Eye (tissue), 1 donor: ENCODE measurements around the gene CSRP2.

Source experiments
- DNase-seq: peaks from one replicate; pipeline ENCODE4 v3.0.0-alpha.2; 2015

The CSRP2 gene

DNA sequence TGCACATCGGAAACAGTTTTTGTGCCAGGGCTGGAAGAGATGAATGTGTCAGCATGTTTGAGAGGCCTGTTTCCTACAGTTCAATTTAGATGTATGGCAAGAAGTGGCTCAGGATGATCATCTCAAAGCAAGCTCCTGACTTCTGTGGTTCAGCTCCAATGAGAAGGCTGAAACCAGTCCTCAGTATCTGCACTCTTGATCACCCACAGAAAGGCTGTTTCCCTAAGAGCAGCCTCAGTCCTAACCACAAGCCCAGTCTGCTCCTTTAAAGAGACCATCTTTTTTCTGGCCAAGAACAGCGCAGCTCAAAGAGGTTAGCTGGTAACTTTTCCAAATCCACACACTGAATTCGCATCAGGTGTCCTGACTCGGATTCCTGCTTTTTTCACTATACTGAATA, 19.2 kb downstream of the CSRP2 start:
- no peak for DNase-seq

DNA sequence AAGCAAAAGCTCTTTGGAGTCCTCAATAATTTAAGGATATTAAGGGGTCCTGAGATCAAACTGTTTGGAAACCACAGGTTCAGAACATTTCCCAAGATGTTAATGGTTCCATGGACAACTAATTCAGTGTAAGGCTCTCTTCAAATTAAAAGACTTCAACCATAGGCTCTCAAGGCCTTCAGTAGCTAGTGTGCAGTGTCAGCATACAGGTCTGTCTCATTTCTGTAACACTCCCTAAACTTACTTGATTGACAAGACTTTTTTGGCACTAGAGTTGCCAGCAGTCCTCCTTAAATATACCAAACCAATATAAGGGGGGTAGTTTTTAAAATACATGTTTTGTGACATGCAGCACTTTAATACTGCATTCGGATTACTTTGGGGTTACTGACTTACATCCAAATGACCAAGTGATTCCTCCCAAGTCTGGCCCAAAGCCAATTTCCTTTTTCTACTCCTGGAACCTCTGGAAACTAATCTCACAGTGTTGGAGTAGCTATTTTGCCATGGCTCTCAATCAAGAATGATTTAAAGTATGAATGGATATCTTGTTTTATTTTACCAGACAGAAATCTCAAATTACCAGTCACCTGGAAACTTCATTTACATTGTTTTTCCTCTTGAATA, 22.7 kb downstream of the CSRP2 start:
- no peak for DNase-seq

DNA sequence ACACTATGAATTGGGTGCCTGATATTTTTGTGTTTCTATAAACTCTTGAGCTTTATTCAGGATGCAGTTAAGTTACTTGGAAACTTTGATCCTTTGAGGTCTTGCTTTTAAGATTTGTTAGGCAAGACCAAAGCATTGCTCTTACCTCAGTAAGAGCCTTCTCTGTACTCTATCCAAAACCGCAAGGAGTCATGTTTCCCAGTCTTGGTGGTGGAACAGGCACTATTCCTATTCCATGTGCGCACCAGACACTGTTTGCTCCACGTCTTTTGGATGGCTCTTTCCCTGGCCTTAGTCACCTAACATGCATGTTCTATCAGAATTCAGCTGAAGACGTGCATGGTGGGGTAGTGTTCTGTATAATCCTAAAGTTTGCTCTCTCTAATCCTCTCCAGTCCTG, 23.5 kb downstream of the CSRP2 start:
- no peak for DNase-seq

DNA sequence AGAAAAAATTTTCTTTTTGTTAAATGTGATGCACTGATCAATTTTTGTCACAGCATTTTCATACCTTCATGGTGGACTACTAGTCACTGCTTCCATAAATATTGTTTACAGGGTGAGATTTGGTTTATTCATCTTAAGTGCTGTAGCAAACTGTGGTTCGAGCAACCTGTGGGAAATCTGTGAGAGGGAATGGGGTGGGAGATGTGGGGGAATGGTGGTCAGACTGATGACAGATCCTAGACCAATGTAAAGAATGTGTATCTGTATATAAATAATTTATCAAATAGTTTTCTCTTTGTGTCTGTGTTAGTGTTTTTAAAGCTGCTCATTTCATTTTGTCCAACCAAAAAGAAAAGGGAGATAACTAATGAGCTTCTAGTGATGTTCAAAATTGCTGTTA, 26.7 kb downstream of the CSRP2 start:
- no peak for DNase-seq

GRCh38 chr12:76848132-76848531, 30.7 kb downstream of the CSRP2 start:
- no peak for DNase-seq

DNA sequence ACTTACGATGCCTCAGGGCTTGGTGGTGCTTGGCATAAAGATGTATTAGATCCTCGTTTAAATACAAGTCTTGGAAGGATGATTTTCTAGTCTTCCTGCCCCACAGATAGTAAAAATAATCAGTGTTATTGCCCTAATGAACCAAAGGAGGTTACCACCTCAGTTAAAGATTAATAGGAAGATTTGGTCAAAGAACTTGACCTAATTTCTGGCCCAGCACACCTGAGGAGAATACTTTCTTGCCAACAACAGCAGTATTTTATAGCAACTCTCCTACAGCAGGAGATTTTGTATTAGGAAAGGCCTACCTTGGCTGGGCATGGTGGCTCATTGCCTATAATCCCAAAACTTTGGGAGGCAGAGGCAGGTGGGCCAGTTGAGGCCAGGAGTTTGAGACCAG, 31.6 kb downstream of the CSRP2 start:
- DNase-seq, result no peak

- DNase-seq, result no peak
These were observed 42.2 kb downstream of the CSRP2 start for GRCh38 chr12:76836633-76837032.

- no peak for DNase-seq
These were observed 48.4 kb downstream of the CSRP2 start for GRCh38 chr12:76830436-76830835.

DNA sequence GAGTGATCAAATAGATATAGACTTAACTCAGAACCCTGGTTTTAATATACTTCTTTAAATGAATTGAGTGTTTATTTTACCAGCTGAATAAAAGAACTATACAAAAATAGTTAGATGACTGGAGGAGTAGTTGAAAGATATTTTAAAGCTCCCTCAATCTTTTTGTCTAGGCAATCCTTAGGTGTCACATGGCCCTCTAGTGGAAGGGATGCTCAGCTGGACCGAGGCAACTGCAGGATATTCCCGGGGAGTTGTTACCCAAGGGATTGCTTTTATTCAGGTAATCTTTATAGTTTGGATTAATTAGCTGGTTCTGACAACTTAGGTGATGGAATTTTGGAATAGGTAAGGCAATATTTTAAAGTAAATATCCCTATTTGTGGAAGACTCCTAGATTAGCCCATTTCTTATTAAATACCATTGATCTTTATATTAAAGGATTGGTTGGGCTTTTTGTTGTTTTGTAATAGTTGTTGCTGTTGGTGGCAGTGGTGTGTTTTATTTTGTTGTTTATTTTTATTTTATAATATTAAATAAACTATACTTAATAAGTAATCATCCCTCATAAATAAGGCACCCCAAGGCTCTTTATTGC, 57.8 kb downstream of the CSRP2 start:
- DNase-seq, result peak; percentile 33

- DNase-seq, result no peak
These were observed 64.8 kb downstream of the CSRP2 start for GRCh38 chr12:76813972-76814371.

DNA sequence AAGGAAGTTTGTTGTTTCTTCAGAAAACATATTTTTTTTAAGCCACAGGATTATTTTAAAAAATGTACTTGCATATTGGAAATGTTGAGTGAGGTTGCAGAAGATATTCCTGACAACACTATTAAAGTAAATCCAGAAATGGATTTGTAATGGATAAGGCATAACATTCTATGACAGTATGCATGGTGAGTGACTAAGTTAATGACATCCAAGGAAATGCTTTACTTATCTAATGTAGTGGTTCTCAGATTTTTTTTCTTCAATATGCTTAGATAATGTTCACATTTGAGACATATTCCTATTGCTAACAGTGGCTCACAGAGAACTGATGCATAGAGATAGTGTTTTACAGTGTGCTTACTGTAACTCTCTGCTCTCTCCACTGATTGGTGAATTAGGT, 65.6 kb downstream of the CSRP2 start:
- DNase-seq, result no peak

DNA sequence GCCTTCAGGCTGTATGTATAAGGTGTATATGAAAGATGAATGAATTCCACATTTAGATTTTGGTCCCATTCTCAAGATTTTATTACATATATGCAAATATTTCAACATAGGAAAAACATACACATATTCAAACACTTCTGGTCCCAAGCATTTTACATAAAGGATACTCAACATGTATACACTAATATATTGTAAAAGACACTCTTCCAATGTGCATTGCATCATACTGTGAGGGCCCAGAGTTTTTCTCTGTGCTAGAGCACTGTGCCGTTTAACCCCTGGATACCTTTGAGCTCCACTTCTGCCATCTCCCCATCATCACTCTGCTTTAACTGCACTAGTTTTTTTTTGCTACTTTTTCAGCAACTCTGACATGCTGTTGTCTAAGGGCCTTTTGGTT, 66.8 kb downstream of the CSRP2 start:
- DNase-seq, result no peak

GRCh38 chr12:76810671-76811419, 68.0 kb downstream of the CSRP2 start:
- no peak for DNase-seq
